Esophagus squamous epithelium (tissue), 5 donors: ENCODE results near the gene JPH4. TPM values are rescaled to one million over a fixed set of nuclear protein-coding genes. Genes with fewer than 3 reads are reported as not detected.

Source experiments
- DNase-seq: peaks from one replicate; lab custom pipeline; 2025; lab: John Stamatoyannopoulos, UW
- H3K27ac ChIP-seq, 4 donors: fragments of 200-600 bp; sonication (generic); one replicate each; pipeline ENCODE4 v1.5.1; 2016 to 2019; ENCODE audit warnings: mild to moderate bottlenecking in 1 of 4
- H3K27me3 ChIP-seq, 4 donors: fragments of 200-600 bp; sonication (generic); 1 replicate in 3 of 4; 2 replicates in 1 of 4; pipeline versions ENCODE4 v1.5.1 to v1.6.0; 2017 to 2021; ENCODE audit warnings: antibody characterized with exemption in 1 of 4
- H3K36me3 ChIP-seq, 3 donors: fragments of 200-600 bp; sonication (generic); one replicate each; pipeline ENCODE4 v1.5.1; 2016 to 2019
- H3K4me1 ChIP-seq, 3 donors: fragments of 200-600 bp; sonication (generic); one replicate each; pipeline ENCODE4 v1.5.1; 2017 to 2019
- H3K4me3 ChIP-seq, 4 donors: fragments of 200-600 bp; sonication (generic); 1 replicate in 3 of 4; 2 replicates in 1 of 4; pipeline ENCODE4 v1.5.1; 2016 to 2019; ENCODE audit warnings: mild to moderate bottlenecking in 2 of 4, moderate library complexity in 1 of 4
- H3K9me3 ChIP-seq, 3 donors: fragments of 200-600 bp; sonication (generic); one replicate each; pipeline ENCODE4 v1.5.1; 2016 to 2019
- CTCF ChIP-seq, 6 experiments: fragments of 450-650 bp in 4 of 6; fragments of 200-600 bp in 2 of 6; sonication (generic) in 2 of 6; IDR thresholded peaks; one replicate each; pipeline ENCODE4 v1.5.1; 2016 to 2019; ENCODE audit warnings: antibody characterized with exemption in 6 of 6, mild to moderate bottlenecking in 4 of 6, moderate library complexity in 4 of 6
- POLR2A ChIP-seq, 4 donors: fragments of 450-650 bp; IDR thresholded peaks; one replicate each; pipeline ENCODE4 v1.6.1; 2017; ENCODE audit warnings: antibody characterized with exemption in 4 of 4, mild to moderate bottlenecking in 4 of 4, moderate library complexity in 3 of 4
- WGBS, 2 donors: methylation state at CpG; one replicate each; pipeline ENCODE4 v1.1.5; 2018; 5-methylcytosine and 5-hydroxymethylcytosine counted together
- intact Hi-C: fragments of 100-400 bp; cut with DNase I; formaldehyde crosslinking; loops from one replicate; pipeline ENCODE4 v1.15.0; 2022
- total RNA-seq, 4 donors: library from RNA; depleted of rRNA; stranded (reverse); fragments of >200 nt; gene quantifications; one replicate each; pipeline ENCODE4 v1.1.0, GENCODE V29; 2016
- donor health status: DM: yes; HTN: yes; CAD: no.

JPH4 gene
- total RNA-seq, 4 donors from 2014 or later = 0.21 to 2.7 TPM; not detected in 2

GRCh38 chr14:23556700-23557440, 21.7 kb downstream of the JPH4 start:
- no peak for DNase-seq
- Histone ChIP-seq H3K9me3 (no peaks in the 10 kb centered on the region), H3K27me3 (no peaks in the 10 kb centered on the region), H3K27ac (peak overlapping the region; percentile 89 to 98 (median 96)), H3K36me3 (peaks cover 6 to 40% (median 9%) of the 10 kb centered on the region in 3 donors), H3K4me3 (peak overlapping the region; percentile 81 to 94 (median 88)), H3K4me1 (peaks cover 14 to 35% (median 22%) of the 10 kb centered on the region in 3 donors)
- 29 to 36% methylated on average over 4 to 9 of the region's 17 CpGs for WGBS, 2 donors
- TF ChIP-seq POLR2A (IDR thresholded peaks at IDR 0.05) = no peak
- no peak for TF ChIP-seq CTCF (IDR thresholded peaks at IDR 0.05)
- intact Hi-C loops = no loop called here

- 0% methylated on average over 4 of the region's 54 CpGs; no CpG with 5 or more reads in 1 of the 2 donors for WGBS, 2 donors
- H3K27me3 ChIP-seq = peaks cover 0 to under 1% (median 0%) of the 10 kb centered on the region in 4 donors
- H3K9me3 ChIP-seq = no peaks in the 10 kb centered on the region
- peak in 1 of 4 donors; percentile 45 for TF ChIP-seq POLR2A (IDR thresholded peaks at IDR 0.05)
- peak in 1 of 6 experiments; percentile 33 for TF ChIP-seq CTCF (IDR thresholded peaks at IDR 0.05)
- peaks cover 17 to 42% (median 23%) of the 10 kb centered on the region in 3 donors for H3K4me1 ChIP-seq
- H3K36me3 ChIP-seq = peaks cover 3 to 33% (median 9%) of the 10 kb centered on the region in 3 donors
- peak within 1 kb of the TSS; percentile 81 to 94 (median 88) for H3K4me3 ChIP-seq
- peak within 1 kb of the TSS; percentile 89 to 98 (median 96) for H3K27ac ChIP-seq
- intact Hi-C loops = no loop called here
- peak; percentile 58 for DNase-seq
Observed at GRCh38 chr14:23555882-23556699, 22.5 kb downstream of the JPH4 start, which contains the start of gene THTPA. THTPA (plus strand) TSS chr14:23556271; CDS start chr14:23556758, 487 bp downstream.

GRCh38 chr14:23555533-23555881, 23.1 kb downstream of the JPH4 start:
- no peak for DNase-seq
- Histone ChIP-seq H3K9me3 (no peaks in the 10 kb centered on the region), H3K4me3 (peak overlapping the region; percentile 81 to 94 (median 88)), H3K27ac (peak overlapping the region; percentile 89 to 98 (median 96)), H3K36me3 (peaks cover 0 to 27% (median 9%) of the 10 kb centered on the region in 3 donors), H3K27me3 (peaks cover 0 to 7% (median 0%) of the 10 kb centered on the region in 4 donors), H3K4me1 (peaks cover 23 to 47% (median 28%) of the 10 kb centered on the region in 3 donors)
- intact Hi-C loops = no loop called here
- 2 to 13% methylated on average over 3 to 6 of the region's 14 CpGs for WGBS, 2 donors
- TF ChIP-seq CTCF (IDR thresholded peaks at IDR 0.05) = no peak
- TF ChIP-seq POLR2A (IDR thresholded peaks at IDR 0.05) = no peak

GRCh38 chr14:23551266-23552028, 27.1 kb downstream of the JPH4 start, which contains the start of gene ZFHX2:
ZFHX2 (minus strand) TSS chr14:23551765; CDS start chr14:23535325, 16,440 bp downstream.
- Histone ChIP-seq H3K27me3 (peaks cover 0 to 21% (median 0%) of the 10 kb centered on the region in 4 donors), H3K27ac (peak within 1 kb of the TSS; percentile 37 to 60 (median 44)), H3K4me1 (peaks cover 15 to 31% (median 19%) of the 10 kb centered on the region in 3 donors), H3K36me3 (no peaks in the 10 kb centered on the region), H3K4me3 (peak within 1 kb of the TSS; percentile 47 to 70 (median 58)), H3K9me3 (no peaks in the 10 kb centered on the region)
- intact Hi-C loops = no loop called here
- TF ChIP-seq CTCF (IDR thresholded peaks at IDR 0.05) = no peak
- no peak for TF ChIP-seq POLR2A (IDR thresholded peaks at IDR 0.05)
- DNase-seq = no peak
- WGBS, 2 donors = 0 to 1% methylated on average over 27 to 38 of the region's 49 CpGs
